ENCODE results near the gene KXD1.

GRCh38 chr19:18539372-18539771 lies 18.3 kb upstream of the KXD1 start:
- no peak for TF ChIP-seq CTCF (IDR thresholded peaks at IDR 0.05)
- no peak for TF ChIP-seq YY1 (IDR thresholded peaks at IDR 0.05; ENCODE audit: low read depth)

Data from SK-N-SH (cell line).